Thymus (tissue), 11 donors: ENCODE measurements around the gene BMPR1A. TPM values are rescaled to one million over a fixed set of nuclear protein-coding genes. Genes with fewer than 3 reads are reported as not detected.

Experiments used
- DNase-seq, 9 donors: peaks; one replicate each; pipeline ENCODE4 v3.0.0-alpha.2; 2013; ENCODE audit warnings: low spot score in 9 of 9, low read depth in 6 of 9, missing footprints in 1 of 9
- H3K27ac ChIP-seq, 2 donors: one replicate each; pipeline ENCODE4 v1.5.1; 2013; ENCODE audit warnings: control low read depth in 1 of 2, low read depth in 1 of 2, low read length in 1 of 2, mild to moderate bottlenecking in 1 of 2, moderate library complexity in 1 of 2
- H3K27me3 ChIP-seq, 2 donors: one replicate each; pipeline ENCODE4 v1.5.1; 2013; ENCODE audit warnings: low read length in 1 of 2; ENCODE audit not compliant: control insufficient read depth in 2 of 2, insufficient read depth in 1 of 2
- H3K36me3 ChIP-seq, 2 donors: one replicate each; pipeline ENCODE4 v1.5.1; 2013; ENCODE audit warnings: low read length in 1 of 2, mild to moderate bottlenecking in 1 of 2, moderate library complexity in 1 of 2; ENCODE audit not compliant: control insufficient read depth in 2 of 2, insufficient read depth in 2 of 2
- H3K4me1 ChIP-seq, 2 donors: one replicate each; pipeline ENCODE4 v1.5.1; 2013; ENCODE audit warnings: low read length in 2 of 2; ENCODE audit not compliant: control insufficient read depth in 2 of 2, insufficient read depth in 2 of 2
- H3K4me3 ChIP-seq, 2 donors: one replicate each; pipeline ENCODE4 v1.5.1; 2013; ENCODE audit warnings: low read length in 2 of 2, control low read depth in 1 of 2, mild to moderate bottlenecking in 1 of 2
- H3K9me3 ChIP-seq, 2 donors: one replicate each; pipeline ENCODE4 v1.5.1; 2013; ENCODE audit warnings: low read length in 1 of 2, mild to moderate bottlenecking in 1 of 2; ENCODE audit not compliant: control insufficient read depth in 2 of 2, insufficient read depth in 1 of 2
- WGBS: extraction: QIAGEN DNeasy Blood & Tissue Kit; methylation state at CpG from one replicate; pipeline ENCODE4 v1.1.7; 2013; 5-methylcytosine and 5-hydroxymethylcytosine counted together
- polyA plus RNA-seq: library from polyadenylated mRNA; stranded (reverse); fragments of 200-250 nt; gene quantifications from one replicate; pipeline ENCODE4 v1.2.3, GENCODE V29; 2013
- total RNA-seq: library from RNA; stranded (reverse); fragments of 120-200 nt; gene quantifications from one replicate; pipeline ENCODE4 v1.2.4, GENCODE V29; 2013
- donor health status: healthy.

Gene BMPR1A
- total and polyA plus RNA-seq, 2 donors, result 5.5 to 10.4 TPM

- 92% methylated on average over 13 of the region's 13 CpGs for WGBS
- H3K27ac ChIP-seq, result no peak overlapping the region
- H3K27me3 ChIP-seq, result peaks cover 17 to 27% of the 10 kb centered on the region in 2 donors
- no peaks in the 10 kb centered on the region for H3K36me3 ChIP-seq
- no peak for DNase-seq
- H3K9me3 ChIP-seq, result no peaks in the 10 kb centered on the region
- peaks cover 0 to 30% of the 10 kb centered on the region in 2 donors for H3K4me1 ChIP-seq
- H3K4me3 ChIP-seq, result no peak overlapping the region
Measured at GRCh38 chr10:86964061-86964846, 207.8 kb downstream of the BMPR1A start.

- H3K36me3 ChIP-seq, result no peaks in the 10 kb centered on the region
- 92% methylated on average over 2 of the region's 2 CpGs for WGBS
- no peaks in the 10 kb centered on the region for H3K9me3 ChIP-seq
- peaks cover 0 to 32% of the 10 kb centered on the region in 2 donors for H3K4me1 ChIP-seq
- H3K27me3 ChIP-seq, result peaks cover 23 to 33% of the 10 kb centered on the region in 2 donors
- no peak for DNase-seq
- H3K27ac ChIP-seq, result no peak overlapping the region
- H3K4me3 ChIP-seq, result no peak overlapping the region
Measured at GRCh38 chr10:86964847-86965190, 208.4 kb downstream of the BMPR1A start.

- Histone ChIP-seq H3K4me3 (no peak overlapping the region), H3K27me3 (peaks cover 28 to 46% of the 10 kb centered on the region in 2 donors), H3K9me3 (no peaks in the 10 kb centered on the region), H3K36me3 (no peaks in the 10 kb centered on the region), H3K4me1 (peaks cover 6 to 41% of the 10 kb centered on the region in 2 donors), H3K27ac (no peak overlapping the region)
- 44% methylated on average over 11 of the region's 11 CpGs for WGBS
- no peak for DNase-seq
Measured at GRCh38 chr10:86965986-86966654, 209.7 kb downstream of the BMPR1A start.

GRCh38 chr10:86967481-86967941 is 211.1 kb downstream of the BMPR1A start:
- Histone ChIP-seq H3K4me1 (peaks cover 6 to 50% of the 10 kb centered on the region in 2 donors), H3K36me3 (no peaks in the 10 kb centered on the region), H3K4me3 (no peak overlapping the region), H3K27me3 (peaks cover 31 to 59% of the 10 kb centered on the region in 2 donors), H3K9me3 (no peaks in the 10 kb centered on the region), H3K27ac (no peak overlapping the region)
- 90% methylated on average over 7 of the region's 7 CpGs for WGBS
- DNase-seq, result no peak

- Histone ChIP-seq H3K27ac (no peak within 1 kb of the TSS), H3K36me3 (no peaks in the 10 kb centered on the region), H3K27me3 (peaks cover 31 to 63% of the 10 kb centered on the region in 2 donors), H3K9me3 (no peaks in the 10 kb centered on the region), H3K4me1 (peaks cover 6 to 50% of the 10 kb centered on the region in 2 donors), H3K4me3 (peak within 1 kb of the TSS in 1 of 2 donors; percentile 19)
- 13% methylated on average over 59 of the region's 59 CpGs for WGBS
- DNase-seq, result peak in 1 of 9 donors; percentile 25
Measured at GRCh38 chr10:86968271-86968993, 212.0 kb downstream of the BMPR1A start, which contains the start of gene ADIRF. Gene ADIRF, plus strand, starts transcription at chr10:86968482. Its CDS starts 63 bp downstream, at chr10:86968545.

- Histone ChIP-seq H3K4me3 (no peak overlapping the region), H3K27me3 (peaks cover 31 to 63% of the 10 kb centered on the region in 2 donors), H3K4me1 (peaks cover 6 to 50% of the 10 kb centered on the region in 2 donors), H3K27ac (no peak overlapping the region), H3K9me3 (no peaks in the 10 kb centered on the region), H3K36me3 (no peaks in the 10 kb centered on the region)
- WGBS, result 60% methylated on average over 9 of the region's 9 CpGs
- DNase-seq, result no peak
Measured at GRCh38 chr10:86968994-86969355, 212.6 kb downstream of the BMPR1A start.

GRCh38 chr10:86969421-86970041 is 213.1 kb downstream of the BMPR1A start:
- Histone ChIP-seq H3K36me3 (no peaks in the 10 kb centered on the region), H3K9me3 (no peaks in the 10 kb centered on the region), H3K27me3 (peaks cover 31 to 63% of the 10 kb centered on the region in 2 donors), H3K4me3 (no peak overlapping the region), H3K4me1 (peaks cover 6 to 50% of the 10 kb centered on the region in 2 donors), H3K27ac (peak overlapping the region in 1 of 2 donors; percentile 56)
- 90% methylated on average over 8 of the region's 8 CpGs for WGBS
- DNase-seq, result no peak

- Histone ChIP-seq H3K36me3 (no peaks in the 10 kb centered on the region), H3K27ac (peak overlapping the region; percentile 53 to 85), H3K27me3 (peaks cover 31 to 63% of the 10 kb centered on the region in 2 donors), H3K4me3 (peak overlapping the region; percentile 69 to 70), H3K4me1 (peaks cover 6 to 50% of the 10 kb centered on the region in 2 donors), H3K9me3 (no peaks in the 10 kb centered on the region)
- 60% methylated on average over 30 of the region's 30 CpGs for WGBS
- DNase-seq, result no peak
Measured at GRCh38 chr10:86970162-86970981, 214.0 kb downstream of the BMPR1A start.
